Activated T-helper 9 cell treated with anti-CD3 and anti-CD28 coated beads, Interleukin-2, amount 50 U/mL, for 16 hours (primary cell): ENCODE results near the gene ATXN1.
A peak's percentile ranks its signal among the peaks of the same experiment; 100 is the strongest.
"Not testable (repeated sequence)": the region's sequence is repeated elsewhere in the genome, so short reads cannot be mapped to it uniquely, and the experiment has no call there.

Experiments used
- DNase-seq: peaks from one replicate; pipeline ENCODE4 v3.0.0-alpha.2; 2020; ENCODE audit warnings: low read depth

ATXN1 gene

GRCh38 chr6:16760516-16761470 is at the start of gene ATXN1:
Gene ATXN1 (minus strand): TSS chr6:16761460.
- DNase-seq: peak; percentile 38

- DNase-seq: no peak
These were observed 49.2 kb upstream of the ATXN1 start for GRCh38 chr6:16810411-16810810.

- DNase-seq: no peak
These were observed 48.6 kb upstream of the ATXN1 start for GRCh38 chr6:16809753-16810358.

- DNase-seq: no peak
These were observed 46.7 kb upstream of the ATXN1 start for GRCh38 chr6:16807956-16808355.

GRCh38 chr6:16806363-16806762 is 45.1 kb upstream of the ATXN1 start:
- no peak for DNase-seq

- DNase-seq: no peak
These were observed 44.1 kb upstream of the ATXN1 start for GRCh38 chr6:16805243-16805950.

GRCh38 chr6:16804546-16805242 is 43.4 kb upstream of the ATXN1 start:
- DNase-seq: no peak

- no peak for DNase-seq
These were observed 42.3 kb upstream of the ATXN1 start for GRCh38 chr6:16803294-16804200.

GRCh38 chr6:16802071-16802470 is 40.8 kb upstream of the ATXN1 start:
- no peak for DNase-seq

GRCh38 chr6:16800942-16801341 is 39.7 kb upstream of the ATXN1 start:
- DNase-seq: no peak

- DNase-seq: no peak
These were observed 39.1 kb upstream of the ATXN1 start for GRCh38 chr6:16800341-16800740.

- DNase-seq: no peak
These were observed 38.3 kb upstream of the ATXN1 start for GRCh38 chr6:16799279-16800193.

- DNase-seq: no peak
These were observed 32.7 kb upstream of the ATXN1 start for GRCh38 chr6:16793828-16794412.

- DNase-seq: no peak
These were observed 28.2 kb upstream of the ATXN1 start for GRCh38 chr6:16789329-16790038.

GRCh38 chr6:16787128-16787682 is 25.9 kb upstream of the ATXN1 start:
- DNase-seq: no peak

GRCh38 chr6:16785496-16785895 is 24.2 kb upstream of the ATXN1 start:
- DNase-seq: no peak

- DNase-seq: not testable (repeated sequence)
These were observed 23.7 kb upstream of the ATXN1 start for GRCh38 chr6:16784957-16785356.

- DNase-seq: no peak
These were observed 22.8 kb upstream of the ATXN1 start for GRCh38 chr6:16783952-16784565.
